Upper lobe of right lung (tissue), 1 donor: ENCODE results near the gene AKT1. TPM values are rescaled to one million over a fixed set of nuclear protein-coding genes. Genes with fewer than 3 reads are reported as not detected.

Experiments
- ATAC-seq: fragments of 200-7000 bp; cut with Tn5 transposase; one replicate; pipeline ENCODE4 v1.9.1; 2020; ENCODE audit warnings: mild to moderate bottlenecking, moderate library complexity
- DNase-seq: peaks from one replicate; pipeline ENCODE4 v3.0.0-alpha.2; 2020
- H3K27ac ChIP-seq: fragments of 200-600 bp; one replicate; pipeline ENCODE4 v1.8.0; 2022
- H3K27me3 ChIP-seq: fragments of 200-600 bp; one replicate; pipeline ENCODE4 v1.8.0; 2022; ENCODE audit warnings: mild to moderate bottlenecking
- H3K36me3 ChIP-seq: fragments of 200-600 bp; one replicate; pipeline ENCODE4 v1.8.0; 2022
- H3K4me1 ChIP-seq: fragments of 200-600 bp; one replicate; pipeline ENCODE4 v1.8.0; 2022
- H3K4me3 ChIP-seq: fragments of 200-600 bp; one replicate; pipeline ENCODE4 v1.8.0; 2022; ENCODE audit warnings: mild to moderate bottlenecking
- H3K9me3 ChIP-seq: fragments of 200-600 bp; one replicate; pipeline ENCODE4 v1.8.0; 2022
- CTCF ChIP-seq: fragments of 200-600 bp; IDR thresholded peaks from one replicate; pipeline ENCODE4 v1.8.0; 2022; ENCODE audit warnings: antibody characterized with exemption
- intact Hi-C: fragments of 100-400 bp; cut with DNase I; formaldehyde crosslinking; loops from one replicate; pipeline ENCODE4 v1.11.0; 2022
- total RNA-seq: library from RNA; stranded (reverse); fragmentation: NEBNext Ultra II Directional; extraction: Animal tissue kit (Norgen Biotek cat#: 25700); gene quantifications from one replicate; pipeline ENCODE4 v1.2.1, GENCODE V29; 2021
- donor health status: DM: no; HTN: yes; CAD: no; lungs with severe emphysema.

The AKT1 gene
- total RNA-seq, 1 donor from 2014 or later, result 174 TPM

- intact Hi-C loops, result no loop called here
- no peak overlapping the region for H3K4me3 ChIP-seq
- H3K36me3 ChIP-seq, result peaks cover 63% of the 10 kb centered on the region
- H3K27ac ChIP-seq, result no peak overlapping the region
- DNase-seq (no peak), ATAC-seq (no peak)
- no peaks in the 10 kb centered on the region for H3K9me3 ChIP-seq
- no peaks in the 10 kb centered on the region for H3K4me1 ChIP-seq
- TF ChIP-seq CTCF, result no peak
- H3K27me3 ChIP-seq, result no peaks in the 10 kb centered on the region
These were observed 19.1 kb downstream of the AKT1 start for GRCh38 chr14:104776481-104776880.

- Histone ChIP-seq H3K27ac (no peak overlapping the region), H3K36me3 (peaks cover 65% of the 10 kb centered on the region), H3K27me3 (no peaks in the 10 kb centered on the region), H3K4me3 (no peak overlapping the region), H3K4me1 (no peaks in the 10 kb centered on the region), H3K9me3 (no peaks in the 10 kb centered on the region)
- no peak for TF ChIP-seq CTCF
- no peak for DNase-seq
- intact Hi-C loops, result no loop called here
- ATAC-seq, result no peak
These were observed 20.5 kb downstream of the AKT1 start for GRCh38 chr14:104775073-104775489.

- H3K27me3 ChIP-seq, result no peaks in the 10 kb centered on the region
- H3K27ac ChIP-seq, result no peak overlapping the region
- intact Hi-C loops, result no loop called here
- no peaks in the 10 kb centered on the region for H3K9me3 ChIP-seq
- no peaks in the 10 kb centered on the region for H3K4me1 ChIP-seq
- no peak for TF ChIP-seq CTCF
- DNase-seq (peak; percentile 81), ATAC-seq (peak; percentile 52)
- no peak overlapping the region for H3K4me3 ChIP-seq
- H3K36me3 ChIP-seq, result peaks cover 64% of the 10 kb centered on the region
These were observed 21.0 kb downstream of the AKT1 start for GRCh38 chr14:104774453-104775072.

- no peaks in the 10 kb centered on the region for H3K27me3 ChIP-seq
- no peak overlapping the region for H3K4me3 ChIP-seq
- peaks cover 56% of the 10 kb centered on the region for H3K36me3 ChIP-seq
- H3K27ac ChIP-seq, result no peak overlapping the region
- peaks cover 3% of the 10 kb centered on the region for H3K4me1 ChIP-seq
- H3K9me3 ChIP-seq, result no peaks in the 10 kb centered on the region
- DNase-seq (no peak), ATAC-seq (no peak)
- no peak for TF ChIP-seq CTCF
- intact Hi-C loops, result no loop called here
These were observed 21.8 kb downstream of the AKT1 start for GRCh38 chr14:104773505-104774452.

GRCh38 chr14:104772707-104773504 lies 22.6 kb downstream of the AKT1 start:
- Histone ChIP-seq H3K27me3 (no peaks in the 10 kb centered on the region), H3K4me1 (peaks cover 12% of the 10 kb centered on the region), H3K9me3 (no peaks in the 10 kb centered on the region), H3K36me3 (peaks cover 56% of the 10 kb centered on the region), H3K27ac (no peak overlapping the region), H3K4me3 (no peak overlapping the region)
- intact Hi-C loops, result no loop called here
- no peak for TF ChIP-seq CTCF
- ATAC-seq (no peak), DNase-seq (no peak)
